ENCODE data around the gene OR10H2. TPM values are rescaled to one million over a fixed set of nuclear protein-coding genes. Genes with fewer than 3 reads are reported as not detected.

OR10H2 gene
- total and polyA plus RNA-seq, 2 of the 8 experiments (the other 6 are each of a cell fraction or from before 2014, with no cell fraction given), result not detected

Other genes starting within 250 kb of the OR10H2 start
- not detected in 2 replicates for gene PGLYRP2, start 248.5 kb upstream of the OR10H2 start, total RNA-seq (2021; fragmentation: NEBNext Ultra II Directional; extraction: Animal tissue kit (Norgen Biotek cat#: 25700))
- not detected in 2 replicates for gene PGLYRP2, start 248.5 kb upstream of the OR10H2 start, polyA plus RNA-seq (2011; rRNA removed)
- not detected in 2 replicates for gene CYP4F22, start 219.5 kb upstream of the OR10H2 start, total RNA-seq (2021; fragmentation: NEBNext Ultra II Directional; extraction: Animal tissue kit (Norgen Biotek cat#: 25700))
- gene CYP4F22, start 219.5 kb upstream of the OR10H2 start, polyA plus RNA-seq (2011; rRNA removed), result not detected in 2 replicates
- gene CYP4F8, start 112.8 kb upstream of the OR10H2 start, total RNA-seq (2021; fragmentation: NEBNext Ultra II Directional; extraction: Animal tissue kit (Norgen Biotek cat#: 25700)), result not detected in 2 replicates
- gene CYP4F8, start 112.8 kb upstream of the OR10H2 start, polyA plus RNA-seq (2011; rRNA removed), result not detected in 2 replicates
- gene CYP4F3, start 87.1 kb upstream of the OR10H2 start, total RNA-seq (2021; fragmentation: NEBNext Ultra II Directional; extraction: Animal tissue kit (Norgen Biotek cat#: 25700)), result not detected in 2 replicates
- gene CYP4F3, start 87.1 kb upstream of the OR10H2 start, polyA plus RNA-seq (2011; rRNA removed), result not detected in 2 replicates
- not detected in 2 replicates for gene CYP4F12, start 54.9 kb upstream of the OR10H2 start, total RNA-seq (2021; fragmentation: NEBNext Ultra II Directional; extraction: Animal tissue kit (Norgen Biotek cat#: 25700))
- gene CYP4F12, start 54.9 kb upstream of the OR10H2 start, polyA plus RNA-seq (2011; rRNA removed), result not detected in 2 replicates
- not detected in 2 replicates for gene OR10H3, start 10.0 kb downstream of the OR10H2 start, total RNA-seq (2021; fragmentation: NEBNext Ultra II Directional; extraction: Animal tissue kit (Norgen Biotek cat#: 25700))
- gene OR10H3, start 10.0 kb downstream of the OR10H2 start, polyA plus RNA-seq (2011; rRNA removed), result not detected in 2 replicates
- gene OR10H5, start 59.6 kb downstream of the OR10H2 start, total RNA-seq (2021; fragmentation: NEBNext Ultra II Directional; extraction: Animal tissue kit (Norgen Biotek cat#: 25700)), result not detected in 2 replicates
- gene OR10H5, start 59.6 kb downstream of the OR10H2 start, polyA plus RNA-seq (2011; rRNA removed), result not detected in 2 replicates
- not detected in 2 replicates for gene OR10H1, start 87.6 kb downstream of the OR10H2 start, total RNA-seq (2021; fragmentation: NEBNext Ultra II Directional; extraction: Animal tissue kit (Norgen Biotek cat#: 25700))
- not detected in 2 replicates for gene OR10H1, start 87.6 kb downstream of the OR10H2 start, polyA plus RNA-seq (2011; rRNA removed)
- not detected in 2 replicates for gene CYP4F2, start 170.1 kb downstream of the OR10H2 start, total RNA-seq (2021; fragmentation: NEBNext Ultra II Directional; extraction: Animal tissue kit (Norgen Biotek cat#: 25700))
- not detected in 2 replicates for gene CYP4F2, start 170.1 kb downstream of the OR10H2 start, polyA plus RNA-seq (2011; rRNA removed)
- gene CYP4F11, start 206.5 kb downstream of the OR10H2 start, total RNA-seq (2021; fragmentation: NEBNext Ultra II Directional; extraction: Animal tissue kit (Norgen Biotek cat#: 25700)), result not detected in 2 replicates
- gene CYP4F11, start 206.5 kb downstream of the OR10H2 start, polyA plus RNA-seq (2011; rRNA removed), result not detected in 2 replicates
- not detected in 2 replicates for gene OR10H4, start 221.0 kb downstream of the OR10H2 start, total RNA-seq (2021; fragmentation: NEBNext Ultra II Directional; extraction: Animal tissue kit (Norgen Biotek cat#: 25700))
- gene OR10H4, start 221.0 kb downstream of the OR10H2 start, polyA plus RNA-seq (2011; rRNA removed), result not detected in 2 replicates

All from H1 (cell line).